Placental pericyte (primary cell): Measurements from ENCODE around the gene FOXO3B. TPM values are rescaled to one million over a fixed set of nuclear protein-coding genes. Genes with fewer than 3 reads are reported as not detected.

Experiments used
- small RNA-seq: library from RNA; depleted of rRNA; stranded (forward); fragments of <200 nt; gene quantifications from one replicate; pipeline ENCODE3, GENCODE V24; 2012; ENCODE audit warnings: low replicate concordance
- total RNA-seq: library from RNA; depleted of rRNA; stranded (reverse); fragments of >200 nt; gene quantifications from 2 replicates; pipeline ENCODE4 v1.2.3, GENCODE V29; 2012

Gene FOXO3B
- total RNA-seq, result 7.2 and 7.6 TPM in 2 replicates

GRCh38 chr17:18681767-18682571 is at the start of gene FOXO3B:
FOXO3B (minus strand) TSS chr17:18682314; CDS start chr17:18681651, 663 bp downstream.

GRCh38 chr17:18644291-18644690 is 37.8 kb downstream of the FOXO3B start, which contains the start of gene TBC1D28:
TBC1D28 (minus strand) TSS chr17:18644391; CDS start chr17:18641352, 3,039 bp downstream.

Small RNA genes within 50 kb of the gene (small RNA-seq; reads per million reads assigned to genes)
- gene AC026271.2 (not detected), gene AC026271.4 (not detected)

Other genes starting within 250 kb of the FOXO3B start
- not detected in 2 replicates for gene LGALS9C, start 205.5 kb downstream of the FOXO3B start, total RNA-seq
- not detected in 2 replicates for gene TBC1D28, start 37.9 kb downstream of the FOXO3B start, total RNA-seq
- under 0.01 TPM in 2 replicates for gene FBXW10, start 61.7 kb upstream of the FOXO3B start, total RNA-seq
- gene TVP23B, start 98.9 kb upstream of the FOXO3B start, total RNA-seq, result 64.7 and 84.7 TPM in 2 replicates
- gene PRPSAP2, start 175.8 kb upstream of the FOXO3B start, total RNA-seq, result 29.8 and 45.4 TPM in 2 replicates